Measurements from ENCODE around the gene RAB4A.

The RAB4A gene

DNA sequence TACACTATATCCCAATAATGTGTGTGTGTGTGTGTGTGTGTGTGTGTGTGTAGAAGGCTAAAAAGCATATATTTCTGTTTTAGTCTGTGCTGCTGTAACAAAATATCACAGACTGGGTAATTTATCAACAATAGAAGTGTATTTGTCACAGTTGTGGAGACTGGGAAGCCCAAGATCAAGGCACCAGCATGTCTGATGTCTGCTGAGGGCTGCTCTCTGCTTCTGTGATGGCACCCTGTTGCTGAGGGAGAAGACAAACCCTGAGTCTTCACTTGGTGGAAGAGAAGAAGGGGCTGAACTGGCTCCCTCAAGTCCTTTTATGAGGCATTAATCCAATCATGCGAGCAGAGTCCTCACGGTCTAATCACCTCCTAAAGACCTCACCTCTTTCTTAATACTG, 23.0 kb upstream of the RAB4A start:
- no peak for DNase-seq

DNA sequence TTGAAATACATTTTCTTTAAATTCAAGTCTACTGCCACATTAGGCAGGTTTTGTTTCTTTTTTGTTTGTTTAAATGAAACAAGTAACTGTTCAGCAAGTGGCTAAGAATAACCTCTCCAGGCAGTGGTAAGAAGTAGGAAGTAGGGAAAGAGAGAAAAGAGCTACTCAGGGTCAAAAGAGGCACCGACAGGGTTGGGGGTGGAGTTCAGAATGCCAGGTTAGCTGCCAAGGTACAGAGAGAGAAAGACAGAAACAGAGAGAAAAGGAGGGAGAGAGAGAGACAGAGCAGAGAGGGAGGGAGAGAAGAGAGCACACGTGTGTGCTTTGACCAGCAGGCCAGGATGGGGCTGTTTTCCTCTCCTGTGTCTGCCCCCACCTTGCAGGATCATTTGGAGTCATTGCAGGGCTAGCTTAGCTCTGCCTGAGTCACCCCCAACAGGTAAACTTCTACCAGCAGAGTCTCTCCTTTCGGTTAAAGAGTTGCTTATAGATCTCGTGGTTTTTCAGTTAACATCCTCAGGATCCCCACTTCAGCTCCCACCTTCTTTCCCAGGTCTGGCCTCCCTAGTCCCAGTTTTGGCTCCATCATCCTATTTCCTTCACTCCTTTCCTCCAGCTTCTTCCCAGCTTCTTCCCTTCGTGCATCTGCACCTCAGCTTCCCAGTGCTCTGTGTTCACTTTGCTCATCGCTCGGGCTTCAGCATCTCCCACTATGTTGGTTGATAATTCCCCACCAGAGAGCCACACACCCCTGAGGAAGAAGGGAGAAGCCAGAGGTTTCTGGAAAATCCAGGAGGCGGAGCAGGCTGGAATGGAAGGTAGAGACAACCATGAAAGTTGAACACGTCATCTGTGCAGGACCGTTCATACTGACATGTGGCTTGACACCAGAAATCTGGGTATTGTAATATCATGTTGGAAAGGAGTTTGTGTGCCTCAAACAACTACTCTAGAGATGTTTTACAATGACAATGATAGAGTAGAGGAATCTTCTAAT, 21.8 kb upstream of the RAB4A start:
- no peak for DNase-seq

DNA sequence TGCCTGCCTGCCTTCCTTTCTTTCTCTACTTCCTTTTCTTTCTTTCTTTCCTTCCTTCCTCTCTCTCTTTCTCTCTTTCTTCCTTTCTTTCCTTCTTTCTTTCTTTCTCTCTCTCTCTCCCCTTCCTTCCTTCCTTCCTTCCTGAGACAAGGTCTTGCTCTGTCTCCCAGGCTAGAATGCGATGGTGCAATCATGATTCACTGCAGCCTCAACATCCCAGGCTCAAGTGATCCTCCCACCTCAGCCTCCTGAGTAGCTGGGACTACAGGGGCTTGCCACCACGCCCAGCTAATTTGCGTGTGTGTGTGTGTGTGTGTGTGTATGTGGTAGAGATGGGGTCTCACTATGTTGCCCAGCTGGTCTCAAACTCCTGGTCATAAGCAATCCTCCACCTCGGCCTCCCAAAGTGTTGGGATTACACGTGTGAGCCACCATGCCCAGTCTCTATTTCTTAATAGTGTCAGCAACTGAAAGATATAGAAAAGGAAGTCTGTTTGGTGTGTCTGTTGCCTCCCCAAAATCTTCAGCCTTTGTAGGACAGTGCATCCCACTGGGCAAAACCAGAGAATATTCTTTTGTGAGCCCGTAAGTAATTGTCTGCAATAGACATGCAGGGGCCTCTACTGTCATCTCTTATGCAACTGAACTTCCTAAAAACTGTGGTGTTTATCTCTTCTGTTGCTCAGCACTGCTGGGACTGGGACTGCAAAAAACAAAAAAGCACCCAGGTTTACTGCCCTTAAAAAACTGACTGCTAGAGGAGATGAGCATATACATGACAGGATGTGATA, 20.9 kb upstream of the RAB4A start:
- DNase-seq: no peak

DNA sequence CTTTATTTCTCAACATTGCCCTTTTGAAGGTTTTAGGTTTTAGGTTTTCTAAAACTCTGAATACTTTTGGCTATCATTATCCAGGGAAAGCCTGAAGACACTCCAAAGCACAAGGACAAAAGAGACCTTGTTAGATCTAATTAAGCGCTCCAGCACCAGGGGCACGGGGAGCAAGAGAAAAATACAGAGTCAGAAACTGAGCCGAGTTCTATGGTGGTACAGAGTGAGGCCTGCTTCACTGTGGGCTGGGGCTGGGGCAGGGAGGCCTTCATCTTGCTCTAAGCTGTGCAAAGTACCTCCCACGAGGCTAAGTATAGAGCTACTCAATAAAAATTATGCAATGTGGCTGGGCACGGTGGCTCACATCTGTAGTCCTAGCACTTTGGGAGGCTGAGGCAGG, 19.7 kb upstream of the RAB4A start:
- DNase-seq: no peak

DNA sequence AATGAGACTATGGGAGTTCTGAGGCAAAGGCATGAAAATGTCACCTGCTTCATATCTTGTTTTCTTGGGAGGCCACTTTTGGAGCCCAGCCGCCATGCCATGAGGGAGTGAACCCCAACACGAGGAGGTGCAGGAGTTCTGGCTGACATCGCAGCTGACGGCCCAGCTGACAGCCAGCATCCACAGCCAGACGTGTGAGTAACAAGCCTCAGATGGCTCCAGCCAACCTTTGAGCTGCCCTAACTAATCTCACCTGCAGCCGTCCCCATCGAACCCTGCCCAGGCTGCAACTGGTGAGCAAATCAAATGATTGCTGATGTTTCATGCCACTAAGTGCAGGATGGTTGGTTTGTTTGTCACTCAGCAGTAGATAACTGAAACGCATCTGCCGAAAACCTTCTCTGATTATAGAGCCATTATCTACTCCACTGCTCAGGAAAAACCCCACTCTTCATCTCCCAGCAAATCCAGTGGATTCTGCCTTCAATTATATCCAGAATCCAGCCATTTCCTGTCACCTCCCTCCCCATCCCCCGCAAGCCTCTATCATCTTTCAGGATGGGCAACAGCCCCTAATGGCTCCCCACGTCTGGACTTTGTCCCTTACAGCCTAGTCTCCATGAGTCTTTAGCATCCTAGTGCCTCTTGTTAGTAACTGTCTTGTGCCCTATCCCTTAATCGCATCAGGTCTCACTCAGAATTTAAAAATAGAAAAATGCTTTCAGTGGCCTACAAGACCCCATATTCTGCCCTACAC, 18.5 kb upstream of the RAB4A start:
- DNase-seq: no peak

DNA sequence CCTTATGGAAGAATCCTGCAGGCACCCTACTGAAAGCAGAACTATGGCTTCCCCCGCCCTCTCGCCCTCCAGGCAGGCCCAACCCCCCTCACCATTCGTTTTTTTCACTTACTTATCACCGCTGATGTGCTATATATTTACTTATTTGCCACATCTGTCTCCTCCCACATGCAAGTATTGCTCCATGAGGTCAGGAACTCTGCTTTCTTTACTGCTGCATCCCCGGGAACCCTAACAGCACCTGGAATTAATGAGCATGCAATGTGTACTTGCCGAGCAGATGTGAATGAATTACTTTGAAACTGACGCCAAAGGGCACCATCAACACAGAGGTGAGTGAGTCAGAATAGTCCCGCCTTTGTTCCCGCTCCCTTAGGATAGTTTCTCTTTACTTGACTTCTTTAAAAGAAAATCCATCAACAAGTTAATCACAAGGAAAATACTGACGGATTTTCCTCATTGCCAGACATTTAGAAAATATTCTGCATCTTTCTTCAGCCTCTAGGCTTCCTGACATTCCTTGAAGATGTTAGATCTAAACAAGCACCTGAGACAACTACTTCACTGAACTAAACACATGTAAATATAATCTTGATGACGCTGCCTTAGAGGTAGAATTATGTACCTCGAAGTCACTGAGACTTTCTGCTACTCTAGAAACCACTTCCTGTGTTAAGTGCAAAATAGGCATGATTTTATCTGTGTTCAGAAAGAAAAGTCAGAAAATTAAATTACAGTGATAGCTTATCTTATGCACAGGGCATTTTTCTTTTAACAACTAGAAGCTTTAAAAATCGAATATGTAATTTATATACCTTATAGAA, 17.5 kb upstream of the RAB4A start:
- DNase-seq: no peak

DNA sequence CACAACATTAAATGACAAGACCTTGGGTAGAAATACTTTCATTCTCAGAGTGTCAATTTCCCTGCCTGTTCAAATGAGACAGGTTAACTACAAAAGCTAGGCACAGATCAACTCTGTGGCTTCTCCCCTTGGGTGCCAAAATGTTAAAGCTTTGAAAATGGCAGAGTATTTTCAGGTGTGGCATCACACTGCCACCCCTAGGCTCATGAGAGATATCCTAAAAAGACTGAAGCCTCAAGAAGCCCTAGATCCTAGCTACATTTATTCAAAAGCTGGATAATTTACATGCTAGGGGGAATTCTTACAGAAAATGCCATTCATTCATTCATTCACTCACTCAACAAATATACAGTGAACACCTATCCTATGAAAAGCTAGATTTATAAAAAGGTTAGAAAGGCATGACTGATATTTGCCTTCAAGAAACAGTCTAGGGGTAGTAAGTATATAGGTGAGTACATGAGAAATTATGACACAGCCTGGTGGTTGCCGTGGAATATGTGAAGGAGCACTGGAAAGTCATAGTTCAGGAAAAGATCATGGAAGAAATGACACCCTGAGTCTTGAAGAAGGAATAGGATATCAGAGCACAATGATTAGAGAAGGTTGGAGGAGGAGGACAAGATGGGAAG, 15.9 kb upstream of the RAB4A start:
- DNase-seq: no peak

DNA sequence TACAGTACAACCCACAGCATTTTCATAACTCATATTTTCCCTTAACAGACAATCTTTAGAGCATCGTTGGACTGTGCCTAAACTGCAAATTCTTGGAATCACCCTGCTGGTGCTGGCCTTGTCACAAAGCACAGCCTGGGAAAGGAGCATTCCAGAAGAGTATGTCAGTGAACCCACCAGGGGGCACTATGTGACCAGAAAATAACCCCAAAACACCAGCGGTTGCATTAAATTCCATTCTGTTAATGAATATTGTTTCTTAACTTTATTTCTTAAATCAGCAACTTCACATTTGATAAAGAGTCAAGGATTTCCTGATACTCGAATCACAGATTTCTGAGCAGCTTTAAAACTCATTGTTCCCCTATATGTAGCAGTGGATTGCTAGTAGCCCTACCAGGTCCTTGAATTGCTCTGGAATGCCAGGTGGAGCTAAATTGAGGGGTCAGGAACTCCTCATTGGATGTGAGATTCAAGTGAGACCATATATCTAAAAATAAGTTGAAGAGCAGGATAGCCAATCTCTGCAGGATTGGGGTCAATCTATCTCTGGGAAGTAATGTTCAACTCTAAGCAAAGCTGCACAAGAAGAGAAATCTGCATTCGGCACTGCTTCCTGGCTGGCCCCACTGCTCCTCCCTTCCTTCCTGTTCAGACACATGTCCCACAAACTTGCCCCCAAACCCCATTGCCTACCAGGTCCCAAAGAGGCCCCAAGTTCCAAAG, 12.7 kb upstream of the RAB4A start:
- DNase-seq: peak; percentile 22

DNA sequence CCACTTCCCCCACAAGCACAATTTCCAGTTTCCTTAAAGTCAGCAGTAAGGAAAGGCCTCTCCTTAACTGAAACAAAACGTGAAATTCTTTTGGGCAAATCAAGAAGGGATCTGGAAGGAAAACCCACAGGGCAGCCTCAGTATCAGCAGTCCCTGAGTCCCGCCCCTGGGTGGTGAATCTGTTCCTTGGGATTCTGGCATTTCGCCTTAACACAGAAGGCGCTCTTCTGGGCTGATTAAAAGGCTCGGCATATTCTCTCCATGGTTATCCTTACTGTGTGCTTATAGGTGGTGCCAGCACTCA, 12.2 kb upstream of the RAB4A start:
- no peak for DNase-seq

DNA sequence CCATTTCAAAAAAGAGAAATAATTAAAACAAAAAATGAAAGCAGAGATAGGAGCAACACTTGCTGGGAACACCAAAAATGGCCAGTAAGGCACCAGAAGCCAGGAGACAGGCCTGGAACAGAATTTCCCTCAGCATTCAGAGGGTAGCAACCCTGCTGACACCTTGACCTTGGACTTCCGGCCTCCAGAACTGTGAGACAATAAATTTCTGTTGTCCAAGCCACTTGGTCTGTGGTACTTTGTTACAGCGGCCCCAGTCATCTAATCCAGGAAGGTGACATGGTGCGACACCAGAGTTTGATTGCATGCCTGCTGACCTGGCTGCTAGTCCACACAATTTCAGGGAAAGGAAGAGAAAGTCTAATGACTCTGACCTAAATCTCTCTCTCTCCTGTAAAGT, 10.6 kb upstream of the RAB4A start:
- no peak for DNase-seq

DNA sequence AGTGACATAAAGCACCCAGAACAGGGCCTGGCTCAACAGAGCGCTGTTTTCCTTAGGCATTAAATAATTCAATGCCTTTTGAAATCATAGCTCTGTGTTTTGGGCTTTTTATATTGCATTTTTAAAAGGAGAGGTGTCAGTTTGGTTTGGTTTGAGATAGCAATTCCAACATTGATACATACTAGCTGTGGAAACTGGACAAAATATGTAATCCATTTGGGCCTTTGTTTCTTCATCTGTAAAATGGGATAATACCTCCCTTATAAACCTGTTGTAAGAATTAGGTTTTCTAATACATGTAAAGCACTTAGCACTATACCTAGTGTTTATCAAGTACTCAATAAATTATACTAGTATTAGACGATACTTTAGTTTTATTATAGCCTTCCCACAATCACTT, 8.7 kb upstream of the RAB4A start:
- no peak for DNase-seq

DNA sequence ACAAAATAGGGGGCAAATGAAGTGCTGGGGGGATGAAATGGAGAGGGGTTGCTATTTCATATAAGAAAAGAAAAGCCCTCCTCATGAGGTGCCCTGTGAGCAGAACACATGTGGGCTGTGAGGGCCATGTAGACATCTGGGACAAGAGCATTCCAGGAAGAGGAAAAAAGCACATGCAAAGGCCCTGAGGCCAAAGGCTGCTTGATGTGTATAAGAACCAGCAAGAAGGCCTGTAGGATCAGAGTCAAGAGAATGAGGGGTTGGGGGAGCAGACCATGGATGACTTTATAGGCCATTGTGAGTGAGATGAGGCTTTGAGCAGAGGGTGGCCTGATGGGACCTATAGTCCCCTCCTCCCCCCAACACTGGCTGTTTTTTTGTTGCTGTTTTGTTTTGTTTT, 7.7 kb upstream of the RAB4A start:
- no peak for DNase-seq

DNA sequence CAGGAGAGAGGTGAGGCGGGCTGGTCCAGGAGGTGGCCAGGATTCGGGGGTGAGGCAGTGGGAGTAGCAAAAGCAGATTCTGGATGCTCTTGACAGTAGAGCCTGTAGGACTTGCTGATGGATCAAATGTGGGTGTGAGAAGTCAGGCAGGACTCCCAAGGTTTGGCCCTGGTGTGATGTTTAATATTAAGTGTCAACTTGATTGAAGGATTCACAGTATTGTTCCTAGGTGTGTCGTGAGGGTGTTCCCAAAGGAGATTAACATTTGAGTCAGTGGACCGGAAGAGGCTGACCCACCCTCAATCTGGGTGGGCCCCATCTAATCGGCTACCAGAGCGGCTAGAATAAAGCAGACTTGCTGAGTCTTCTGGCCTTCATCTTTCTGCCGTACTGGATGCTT, 6.8 kb upstream of the RAB4A start:
- DNase-seq: no peak

DNA sequence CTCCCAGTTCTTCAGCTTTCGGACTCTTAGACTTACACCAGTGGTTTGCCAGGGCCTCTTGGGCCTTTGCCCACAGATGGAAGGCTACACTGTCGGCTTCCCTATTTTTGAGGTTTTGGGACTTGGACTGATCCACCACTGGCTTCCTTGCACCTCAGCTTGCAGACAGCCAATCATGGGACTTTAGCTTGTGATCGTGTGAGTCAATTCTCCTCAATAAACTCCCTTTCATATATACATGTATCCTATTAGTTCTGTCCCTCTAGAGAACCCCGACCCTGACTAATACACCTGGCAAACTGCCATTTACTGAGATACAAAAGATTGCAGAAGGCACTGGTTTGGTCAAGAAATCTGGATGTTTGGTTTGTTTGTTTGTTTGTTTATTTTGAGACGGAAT, 6.4 kb upstream of the RAB4A start:
- DNase-seq: no peak

DNA sequence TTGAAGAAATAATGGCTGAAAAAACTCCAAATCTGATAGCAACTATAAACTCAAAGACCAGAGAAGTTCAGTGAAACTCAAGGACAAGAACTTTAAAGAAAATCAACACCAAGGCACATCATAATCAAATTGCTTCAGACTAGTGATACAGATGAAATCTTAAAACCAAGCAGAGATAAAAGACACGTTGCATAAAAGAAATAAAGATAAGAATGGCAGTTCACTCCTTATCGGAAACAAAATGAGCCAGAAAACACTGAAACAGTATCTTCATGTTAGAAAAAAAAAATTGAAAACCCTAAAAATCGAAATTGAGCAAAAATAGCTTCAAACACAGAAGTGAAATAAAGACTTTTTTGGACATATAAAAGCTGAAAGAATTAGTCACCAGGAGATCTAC, 4.6 kb upstream of the RAB4A start:
- no peak for DNase-seq

DNA sequence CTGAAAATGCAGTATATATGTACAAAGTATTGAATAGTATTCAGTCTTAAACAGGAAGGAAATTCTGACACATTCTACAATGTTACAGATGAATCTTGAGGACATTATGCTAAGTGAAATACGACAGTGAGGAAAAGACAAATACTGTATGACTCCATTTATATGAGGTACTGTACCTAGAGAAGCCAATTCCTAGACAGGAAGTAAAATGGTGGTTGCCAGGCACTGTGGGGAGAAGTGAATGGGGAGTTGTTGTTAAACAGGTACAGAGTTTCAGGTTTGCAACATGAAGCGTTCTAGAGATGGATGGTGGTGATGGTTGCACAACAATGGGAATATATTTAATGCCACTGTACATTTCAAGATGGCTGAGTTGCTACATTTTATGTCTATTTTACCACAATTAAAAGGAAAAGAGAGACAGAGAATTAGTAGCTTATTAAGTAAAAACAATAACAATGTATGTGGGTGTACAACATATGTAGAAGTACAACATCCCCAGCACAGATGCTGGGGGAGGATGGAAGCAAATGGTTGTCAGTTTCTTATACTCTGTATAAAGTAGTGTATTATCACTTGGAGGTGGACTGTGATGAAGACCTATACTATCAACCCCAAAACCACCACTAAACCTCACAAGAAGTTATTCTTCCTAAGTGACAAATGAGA, 3.9 kb upstream of the RAB4A start:
- DNase-seq: no peak

DNA sequence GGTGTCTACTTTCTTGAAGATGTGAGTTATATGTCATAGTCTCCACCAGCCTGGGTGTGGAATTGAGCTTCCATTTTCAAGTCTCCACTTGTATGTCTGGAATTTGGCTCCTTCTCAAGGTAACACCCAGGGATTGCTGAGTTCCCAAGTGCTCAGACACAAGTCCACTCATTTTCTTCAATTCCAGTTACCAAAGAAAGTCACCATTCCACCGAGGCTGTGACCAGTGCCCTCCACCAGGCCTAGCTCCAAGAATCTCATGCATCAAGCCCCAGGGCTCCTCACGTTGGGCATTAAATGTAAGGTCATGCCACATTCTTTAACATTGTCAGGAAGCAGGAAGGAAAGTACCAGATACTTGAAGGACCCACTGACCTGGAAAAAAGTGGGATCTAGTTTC, 2.4 kb upstream of the RAB4A start:
- no peak for DNase-seq

DNA sequence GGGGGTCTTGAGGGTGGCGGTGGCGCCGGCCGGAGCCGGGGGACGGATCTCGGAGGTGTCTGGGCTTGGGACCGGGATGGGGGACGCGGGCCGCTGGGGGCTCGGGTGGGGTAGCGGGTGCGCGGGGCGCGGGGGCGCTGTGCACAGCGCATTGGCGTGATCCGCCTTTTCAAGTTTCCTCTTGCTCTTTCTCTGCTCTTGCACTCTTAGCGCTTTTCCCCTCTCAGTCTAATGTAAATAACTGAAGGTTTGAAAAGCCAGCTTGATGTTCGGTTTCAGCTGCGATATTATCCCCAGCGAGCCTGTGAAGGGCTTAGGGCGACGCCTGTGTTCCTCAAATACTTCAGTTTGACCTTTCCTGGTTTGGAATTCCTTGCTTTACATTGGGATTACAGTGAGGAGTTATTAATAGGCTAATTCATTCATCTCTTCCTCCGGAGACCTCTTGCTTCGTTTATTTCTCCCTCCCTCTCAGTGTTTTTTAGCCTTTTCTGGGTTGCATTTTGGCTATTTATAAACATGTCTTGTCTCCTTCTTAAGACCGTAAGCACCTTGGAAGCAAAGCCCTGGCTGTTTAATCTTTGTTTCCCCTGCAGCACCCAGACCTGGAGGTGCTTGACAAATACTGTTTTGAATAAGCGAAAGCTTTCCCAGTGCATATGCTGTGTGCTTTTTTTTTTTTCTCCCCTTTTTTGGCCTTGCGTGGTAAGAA, 693 bp downstream of the RAB4A start:
- DNase-seq: no peak

DNA sequence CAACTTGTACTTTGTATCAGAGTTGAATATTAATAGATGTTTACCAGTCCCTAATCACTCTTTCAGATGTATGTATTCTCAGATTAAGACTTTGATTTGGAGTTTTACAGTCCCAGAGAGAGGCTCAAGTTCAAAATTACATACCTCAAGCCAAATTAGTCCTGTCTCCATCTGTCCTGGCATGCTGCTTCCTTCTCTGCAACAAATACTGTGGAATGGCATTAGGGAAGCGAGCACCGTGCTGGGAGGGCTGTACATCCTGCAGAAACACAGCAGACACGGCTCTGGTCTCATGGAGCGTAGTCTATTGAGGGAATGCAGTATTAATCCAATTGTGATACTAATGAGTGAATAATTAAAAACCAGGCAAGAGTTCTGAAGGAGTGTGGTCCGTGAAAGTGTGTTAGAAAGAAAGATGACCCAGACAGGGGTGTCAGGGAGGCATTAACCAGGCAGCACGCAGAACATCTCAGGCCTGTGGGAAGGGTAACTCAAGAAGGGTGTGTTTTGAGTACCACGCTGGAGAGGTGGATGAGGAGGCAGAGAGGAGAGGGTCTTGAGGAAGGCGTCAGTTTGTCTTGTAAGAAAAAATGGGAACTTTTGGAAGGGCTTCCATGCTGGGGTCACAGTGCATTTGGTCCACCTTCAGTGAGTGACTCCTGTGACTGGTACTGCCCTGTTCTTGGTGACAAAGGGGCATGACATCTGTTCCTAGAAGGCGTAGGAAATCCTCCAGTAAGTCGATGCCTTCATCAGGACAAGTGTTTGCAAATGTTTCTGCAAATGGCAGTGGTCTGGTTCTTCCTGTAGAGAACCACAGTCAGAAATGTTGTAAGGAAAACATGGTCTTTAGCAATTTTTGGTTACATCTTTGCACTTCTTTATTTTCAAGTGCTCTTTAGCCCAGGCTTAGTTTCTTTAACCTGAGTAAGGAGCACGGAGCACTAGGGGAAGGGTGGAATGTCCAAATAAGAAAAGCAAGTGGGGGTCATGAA, 1.6 kb downstream of the RAB4A start:
- no peak for DNase-seq

Data from NCI-H2107 (cell line).